Measurements from ENCODE around the gene SUGCT. TPM values are rescaled to one million over a fixed set of nuclear protein-coding genes. Genes with fewer than 3 reads are reported as not detected.

SUGCT gene
- total and polyA plus RNA-seq, 2 of the 8 experiments (the other 6 are each of a cell fraction or from before 2014, with no cell fraction given): 2.8 to 5.4 TPM

GRCh38 chr7:40580776-40581175 is 446.0 kb downstream of the SUGCT start:
- H3K4me1 ChIP-seq (replicated peaks in 1 of 4; ENCODE audit: control insufficient read depth in 3 of 4, insufficient read depth in 4 of 4, low read length in 3 of 4): peaks cover 0 to 5% (median 0%) of the 10 kb centered on the region in 4 experiments; a peak in 1 of 7 replicates
- H2BK120ac ChIP-seq (replicated peaks; ENCODE audit: low read depth, low read length): no peak overlapping the region
- FAIRE-seq (no peak), DNase-seq (ENCODE audit: low read depth in 1 of 2, low spot score in 2 of 2) (no peak)
- no peaks in the 10 kb centered on the region for H3K79me1 ChIP-seq (ENCODE audit: low read depth, low read length)
- H4K8ac ChIP-seq (ENCODE audit: extremely low read depth, insufficient read depth, low read length): no peak overlapping the region
- H3K18ac ChIP-seq (ENCODE audit: extremely low read depth, low read length): no peak overlapping the region
- no peaks in the 10 kb centered on the region for H3K23me2 ChIP-seq (ENCODE audit: low read depth, low read length)
- H3K27me3 ChIP-seq (replicated peaks in 1 of 4; ENCODE audit: control insufficient read depth in 3 of 4, extremely low read depth in 1 of 4, insufficient read depth in 3 of 4, low read length in 3 of 4): no peaks in the 10 kb centered on the region
- no peak overlapping the region for H2BK20ac ChIP-seq (ENCODE audit: low read length)
- ChIA-PET CTCF (ENCODE audit: partially characterized antibody) (no interaction called here), POLR2A (ENCODE audit: partially characterized antibody) (no interaction called here)
- no peaks in the 10 kb centered on the region for H4K20me1 ChIP-seq (replicated peaks in 1 of 2; ENCODE audit: control insufficient read depth in 1 of 2, insufficient read depth in 2 of 2, low read length in 2 of 2)
- no peak overlapping the region for H4K91ac ChIP-seq (replicated peaks; ENCODE audit: insufficient read length, low read length)
- H3K36me3 ChIP-seq (ENCODE audit: control insufficient read depth in 2 of 4, insufficient read depth in 4 of 4, low read length in 3 of 4): no peaks in the 10 kb centered on the region
- no peak overlapping the region for H3K27ac ChIP-seq (ENCODE audit: low read depth, low read length)
- no peak overlapping the region for H2BK12ac ChIP-seq (ENCODE audit: low read depth, low read length)
- no peaks in the 10 kb centered on the region for H3K9me3 ChIP-seq (ENCODE audit: insufficient read depth in 2 of 2, low read depth in 1 of 2, low read length in 1 of 2)
- no peak overlapping the region for H2AFZ ChIP-seq (ENCODE audit: low read length)
- H3K14ac ChIP-seq (ENCODE audit: insufficient read length): no peak overlapping the region
- no peak overlapping the region for H3K4me3 ChIP-seq (ENCODE audit: extremely low read depth in 1 of 4, insufficient read depth in 2 of 4, low read depth in 3 of 4, low read length in 4 of 4)
- no peak overlapping the region for H2BK5ac ChIP-seq (ENCODE audit: low read depth, low read length)
- no peak overlapping the region for H2BK15ac ChIP-seq (ENCODE audit: low read length)
- H2AK5ac ChIP-seq (ENCODE audit: low read depth, low read length): no peak overlapping the region
- H3K79me2 ChIP-seq (ENCODE audit: control insufficient read depth in 1 of 2, insufficient read depth in 2 of 2, low read length in 2 of 2): no peaks in the 10 kb centered on the region
- no peak overlapping the region for H4K5ac ChIP-seq (ENCODE audit: insufficient read length, low read depth, low read length)
- TF ChIP-seq JUND (IDR thresholded peaks at IDR 0.05; ENCODE audit: low read length) (no peak), HDAC6 (IDR thresholded peaks at IDR 0.05; ENCODE audit: low read depth, low read length) (no peak), BACH1 (IDR thresholded peaks at IDR 0.05; ENCODE audit: low read length) (no peak), EP300 (IDR thresholded peaks at IDR 0.05; ENCODE audit: borderline replicate concordance in 1 of 2, low read depth in 2 of 2, low read length in 2 of 2) (no peak), CHD2 (IDR thresholded peaks at IDR 0.05; ENCODE audit: low read length) (no peak), KDM5A (IDR thresholded peaks at IDR 0.05; ENCODE audit: low read length) (no peak), CTBP2 (IDR thresholded peaks at IDR 0.05; ENCODE audit: borderline replicate concordance, insufficient read depth, insufficient read length, low read length) (no peak), FOSL1 (IDR thresholded peaks at IDR 0.05; ENCODE audit: insufficient read depth, low read depth, low read length) (no peak)
- H3K23ac ChIP-seq (ENCODE audit: insufficient read length): no peak overlapping the region
- no peak overlapping the region for H3K4ac ChIP-seq (replicated peaks; ENCODE audit: insufficient read length, low read depth, low read length)
- H3K56ac ChIP-seq (replicated peaks; ENCODE audit: insufficient read length, low read depth, low read length): no peak overlapping the region
- 83% methylated on average over 4 of the region's 4 CpGs; no CpG with 5 or more reads in 1 of the 2 experiments for WGBS, 2 experiments (ENCODE audit: extremely low coverage in 1 of 2, insufficient coverage in 1 of 2, insufficient read length in 1 of 2, insufficient replicate concordance in 2 of 2, low coverage in 1 of 2, low lambda C conversion rate in 2 of 2, missing lambda C conversion rate in 1 of 2)
- H3K4me2 ChIP-seq (ENCODE audit: insufficient read depth in 1 of 2, low read depth in 2 of 2, low read length in 2 of 2): no peak overlapping the region
- no peak overlapping the region for H3K9ac ChIP-seq (replicated peaks in 1 of 4; ENCODE audit: extremely low read depth in 1 of 4, low read depth in 3 of 4, low read length in 3 of 4)
